DOHH2 (cell line): ENCODE data around the gene INSYN2B.

Experiments used
- H3F3A ChIP-seq: fragments of 200-600 bp; sonication (generic), shearing (Covaris generic); 2 replicates; pipeline ENCODE4 v1.6.0; 2016; ENCODE audit warnings: antibody characterized with exemption, mild to moderate bottlenecking; ENCODE audit not compliant: control insufficient read depth, insufficient read depth
- H3K27ac ChIP-seq: fragments of 200-600 bp; sonication (generic); 2 replicates; pipeline ENCODE4 v1.5.1; 2014; ENCODE audit warnings: low read depth, mild to moderate bottlenecking, low read length, moderate library complexity
- H3K27me3 ChIP-seq: fragments of 200-600 bp; sonication (generic); 2 replicates; pipeline ENCODE4 v1.6.1; 2014; ENCODE audit warnings: mild to moderate bottlenecking, low read length, mixed read lengths; ENCODE audit not compliant: control insufficient read depth
- H3K36me3 ChIP-seq: fragments of 200-600 bp; sonication (generic); 2 replicates; pipeline ENCODE4 v1.6.1; 2014; ENCODE audit warnings: mild to moderate bottlenecking, low read length, moderate library complexity, mixed read lengths; ENCODE audit not compliant: control insufficient read depth
- H3K4me1 ChIP-seq: fragments of 200-600 bp; sonication (generic); 2 replicates; pipeline ENCODE4 v1.6.1; 2014; ENCODE audit warnings: mild to moderate bottlenecking, low read length, mixed read lengths; ENCODE audit not compliant: control insufficient read depth
- H3K4me2 ChIP-seq: fragments of 200-600 bp; sonication (generic); 2 replicates; pipeline ENCODE4 v1.6.0; 2014; ENCODE audit warnings: mild to moderate bottlenecking, low read length, moderate library complexity
- H3K4me3 ChIP-seq: fragments of 200-600 bp; sonication (generic); 2 replicates; pipeline ENCODE4 v1.5.1; 2014; ENCODE audit warnings: mild to moderate bottlenecking, low read length, mixed read lengths
- H3K79me2 ChIP-seq: fragments of 200-600 bp; sonication (generic); 2 replicates; pipeline ENCODE4 v1.6.1; 2014; ENCODE audit warnings: mild to moderate bottlenecking, low read length, mixed read lengths; ENCODE audit not compliant: control insufficient read depth
- H3K9me2 ChIP-seq: fragments of 200-600 bp; sonication (generic); replicated peaks from 2 replicates; pipeline ENCODE4 v1.6.1; 2014; ENCODE audit warnings: mild to moderate bottlenecking, low read length, mixed read lengths; ENCODE audit not compliant: control insufficient read depth
- H3K9me3 ChIP-seq: fragments of 200-600 bp; sonication (generic); 2 replicates; pipeline ENCODE4 v1.6.1; 2014; ENCODE audit warnings: antibody characterized with exemption, low read length, mixed read lengths; ENCODE audit not compliant: control insufficient read depth, insufficient read depth
- H4K20me1 ChIP-seq: fragments of 200-600 bp; sonication (generic); 2 replicates; pipeline ENCODE4 v1.6.0; 2014; ENCODE audit warnings: low read depth, mild to moderate bottlenecking, antibody characterized with exemption, low read length, moderate library complexity; ENCODE audit not compliant: control insufficient read depth, insufficient read depth
- CTCF ChIP-seq: fragments of 200-600 bp; sonication (generic); IDR thresholded peaks from one replicate; pipeline ENCODE4 v1.5.1; 2014; ENCODE audit warnings: antibody characterized with exemption, mild to moderate bottlenecking, low read depth, low read length; ENCODE audit not compliant: poor library complexity, severe bottlenecking
- EZH2phosphoT487 ChIP-seq: fragments of 200-600 bp; sonication (generic); IDR thresholded peaks from 2 replicates; pipeline ENCODE4 v1.6.1; 2017; ENCODE audit warnings: borderline replicate concordance, mild to moderate bottlenecking, antibody characterized with exemption, low read length, moderate library complexity, mixed read lengths

INSYN2B gene

GRCh38 chr5:169910393-169910792, 69.9 kb downstream of the INSYN2B start:
- Histone ChIP-seq H3K9me3 (no peaks in the 10 kb centered on the region), H3F3A (no peaks in the 10 kb centered on the region), H3K9me2 (no peaks in the 10 kb centered on the region), H3K36me3 (no peaks in the 10 kb centered on the region), H4K20me1 (no peaks in the 10 kb centered on the region), H3K79me2 (no peaks in the 10 kb centered on the region), H3K27ac (no peak overlapping the region), H3K4me3 (no peak overlapping the region), H3K4me2 (no peak overlapping the region), H3K27me3 (no peaks in the 10 kb centered on the region), H3K4me1 (no peaks in the 10 kb centered on the region)
- TF ChIP-seq EZH2phosphoT487 (no peak), CTCF (no peak)

GRCh38 chr5:169909945-169910344, 70.3 kb downstream of the INSYN2B start:
- no peak overlapping the region for H3K27ac ChIP-seq
- no peaks in the 10 kb centered on the region for H3K27me3 ChIP-seq
- H3K36me3 ChIP-seq, result no peaks in the 10 kb centered on the region
- H3K9me3 ChIP-seq, result no peaks in the 10 kb centered on the region
- H3K79me2 ChIP-seq, result no peaks in the 10 kb centered on the region
- H3K9me2 ChIP-seq, result no peaks in the 10 kb centered on the region
- no peak overlapping the region for H3K4me3 ChIP-seq
- H4K20me1 ChIP-seq, result no peaks in the 10 kb centered on the region
- H3K4me2 ChIP-seq, result no peak overlapping the region
- TF ChIP-seq EZH2phosphoT487 (no peak), CTCF (no peak)
- no peaks in the 10 kb centered on the region for H3F3A ChIP-seq
- H3K4me1 ChIP-seq, result no peaks in the 10 kb centered on the region

- Histone ChIP-seq H3K4me1 (no peaks in the 10 kb centered on the region), H3K4me3 (no peak overlapping the region), H3K9me2 (no peaks in the 10 kb centered on the region), H3K4me2 (no peak overlapping the region), H4K20me1 (no peaks in the 10 kb centered on the region), H3K79me2 (no peaks in the 10 kb centered on the region), H3K36me3 (no peaks in the 10 kb centered on the region), H3K27ac (no peak overlapping the region), H3F3A (no peaks in the 10 kb centered on the region), H3K27me3 (no peaks in the 10 kb centered on the region), H3K9me3 (no peaks in the 10 kb centered on the region)
- TF ChIP-seq EZH2phosphoT487, result no peak
- TF ChIP-seq CTCF, result no peak
These were observed 71.4 kb downstream of the INSYN2B start for GRCh38 chr5:169908864-169909263.
